H54 (cell line): ENCODE measurements around the gene CARNS1.
"Not testable (repeated sequence)": the region's sequence is repeated elsewhere in the genome, so short reads cannot be mapped to it uniquely, and the experiment has no call there.

ENCODE experiments used
- DNase-seq: peaks from one replicate; pipeline ENCODE4 v3.0.0; 2011; ENCODE audit warnings: low spot score, mixed read lengths; ENCODE audit not compliant: insufficient read length
- FAIRE-seq: peaks from 3 replicates; lab custom pipeline; 2011; peaks lifted over from hg19 to GRCh38; lab: Jason Lieb, UNC
- POLR2A ChIP-seq: IDR thresholded peaks from 2 replicates; pipeline ENCODE4 v1.6.1; 2011; ENCODE audit warnings: low read depth, mild to moderate bottlenecking, low read length

CARNS1 gene

DNA sequence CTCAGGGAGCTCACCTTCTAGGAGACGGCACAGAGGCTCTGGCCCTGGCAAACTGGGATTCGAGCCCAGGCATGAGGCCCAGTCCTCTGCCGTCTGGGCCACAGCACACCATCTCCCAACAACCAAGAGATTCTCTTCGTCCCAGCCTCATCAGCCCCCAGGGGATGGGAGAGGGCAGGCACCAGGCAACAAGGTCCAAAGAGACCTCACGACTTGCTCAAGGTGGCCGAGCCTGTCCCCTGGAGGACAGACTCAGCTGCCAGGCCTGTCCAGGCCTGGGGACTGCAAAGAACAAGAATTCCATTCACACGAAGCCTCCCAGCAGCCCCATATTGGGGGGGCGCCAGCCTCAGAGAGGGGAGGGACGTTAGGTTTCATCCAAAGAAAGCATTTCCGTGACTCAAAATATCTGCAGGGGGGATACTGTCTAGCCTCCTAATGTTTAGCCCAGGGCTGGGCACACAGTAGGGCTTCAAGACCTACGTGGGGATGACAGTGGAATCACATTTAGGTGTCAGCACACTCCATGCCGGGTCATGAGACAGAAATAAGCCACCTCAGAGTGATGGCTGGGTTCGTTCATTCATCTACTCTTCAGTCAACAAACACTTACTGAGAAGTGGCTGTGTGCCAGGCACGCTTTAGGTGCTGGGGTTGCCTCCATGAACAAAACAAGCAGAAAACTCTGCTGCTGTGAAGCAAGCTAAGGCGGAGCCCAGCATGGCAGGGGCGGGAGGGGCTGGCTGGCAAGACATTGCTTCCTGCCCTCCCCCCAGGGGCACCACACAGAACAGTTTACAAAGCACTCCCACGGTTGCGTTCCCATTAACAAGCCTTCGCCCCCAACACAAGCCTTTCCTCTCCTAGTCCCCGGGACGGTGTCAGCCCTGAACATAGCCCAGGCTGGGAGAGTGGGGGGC lies 1.2 kb downstream of the CARNS1 start:
- DNase-seq, result no peak
- TF ChIP-seq POLR2A, result no peak
- no peak for FAIRE-seq

DNA sequence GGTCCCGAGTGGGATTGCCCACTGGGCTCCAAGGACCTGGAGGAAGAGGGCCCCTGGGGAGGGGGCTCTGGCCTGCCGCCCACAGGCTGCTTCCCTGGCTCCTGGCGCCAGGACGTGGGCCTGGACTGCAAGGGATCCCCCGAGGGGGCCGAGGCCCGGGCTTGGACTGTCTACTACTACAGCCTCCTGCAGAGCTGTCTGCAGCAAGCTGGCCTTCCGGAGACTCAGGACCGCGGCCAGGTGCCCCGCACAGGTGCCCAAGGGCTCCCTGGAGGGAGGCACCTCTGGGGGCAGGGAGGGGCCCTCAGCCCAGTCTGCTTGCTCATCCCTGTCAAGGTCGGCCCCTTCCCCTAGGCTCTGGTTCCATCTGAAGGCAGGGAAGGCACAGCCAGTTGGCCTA lies 1.9 kb downstream of the CARNS1 start:
- DNase-seq (no peak), FAIRE-seq (no peak)
- TF ChIP-seq POLR2A, result no peak

DNA sequence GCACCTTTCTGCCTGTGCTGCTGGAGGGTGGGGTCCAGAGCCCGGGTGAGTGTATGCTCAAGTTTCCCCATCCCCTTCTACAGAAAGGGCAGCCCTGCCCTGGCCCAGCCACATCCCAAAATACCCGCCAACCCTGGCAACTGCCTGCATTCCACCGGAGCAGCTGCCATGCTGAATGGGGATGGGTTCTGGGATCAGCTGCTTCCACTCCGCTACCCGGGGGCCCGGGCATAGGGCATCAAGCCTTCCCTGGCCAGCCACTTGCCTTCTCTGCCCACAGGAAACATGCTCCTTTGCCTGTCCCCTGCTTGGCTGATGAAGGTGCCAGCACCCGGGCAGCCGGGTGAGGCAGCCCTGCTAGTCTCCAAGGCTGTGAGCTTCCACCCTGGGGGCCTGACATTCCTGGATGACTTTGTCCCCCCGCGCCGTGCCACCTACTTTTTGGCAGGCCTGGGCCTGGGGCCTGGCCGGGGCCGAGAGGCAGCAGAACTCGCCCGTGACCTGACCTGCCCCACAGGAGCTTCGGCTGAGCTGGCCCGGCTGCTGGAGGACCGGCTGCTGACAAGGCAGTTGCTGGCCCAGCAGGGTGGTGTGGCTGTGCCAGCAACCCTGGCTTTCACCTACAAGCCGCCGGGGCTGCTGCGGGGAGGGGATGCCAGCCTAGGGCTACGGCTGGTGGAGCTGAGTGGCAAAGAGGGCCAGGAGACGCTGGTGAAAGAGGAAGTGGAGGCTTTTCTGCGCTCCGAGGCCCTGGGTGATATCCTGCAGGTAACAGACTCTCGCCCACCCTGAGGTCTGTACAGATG lies 3.2 kb downstream of the CARNS1 start:
- no peak for DNase-seq

DNA sequence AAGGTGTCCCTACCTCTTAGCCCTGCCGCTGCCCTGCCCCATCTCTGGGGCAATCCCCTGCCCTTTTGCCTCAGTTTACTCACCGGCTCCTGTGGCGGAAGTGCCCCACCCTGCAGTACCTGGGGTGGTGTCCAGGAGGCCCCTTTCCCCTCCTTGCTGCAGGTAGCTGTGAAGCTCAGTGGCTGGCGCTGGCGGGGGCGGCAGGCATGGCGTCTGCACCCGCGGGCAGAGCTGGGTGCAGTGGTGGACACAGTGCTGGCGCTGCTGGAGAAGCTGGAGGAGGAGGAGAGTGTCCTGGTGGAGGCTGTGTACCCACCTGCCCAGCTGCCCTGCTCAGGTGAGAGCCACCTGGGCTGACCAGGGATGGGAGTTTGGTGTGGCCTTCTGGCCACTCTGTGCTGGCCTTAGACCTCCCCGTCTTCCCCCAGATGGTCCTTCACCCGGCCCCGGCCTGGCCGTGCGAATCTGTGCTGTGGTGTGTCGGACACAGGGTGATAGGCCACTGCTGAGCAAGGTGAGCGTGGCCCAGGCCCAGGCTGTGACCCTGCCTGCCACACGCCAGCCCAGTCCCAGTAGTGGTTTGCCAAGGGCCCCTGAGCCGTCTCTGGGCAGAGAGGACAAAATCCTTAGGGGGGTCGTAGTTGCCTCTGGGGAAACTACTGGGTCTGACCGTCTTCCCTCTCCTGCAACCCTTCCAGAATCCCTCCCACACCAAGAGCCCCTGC lies 4.0 kb downstream of the CARNS1 start:
- DNase-seq (no peak), FAIRE-seq (no peak)
- no peak for TF ChIP-seq POLR2A

More for the DNA sequence above, 3.2 kb downstream of the CARNS1 start:
- no peak for TF ChIP-seq POLR2A
- FAIRE-seq, result no peak

DNA sequence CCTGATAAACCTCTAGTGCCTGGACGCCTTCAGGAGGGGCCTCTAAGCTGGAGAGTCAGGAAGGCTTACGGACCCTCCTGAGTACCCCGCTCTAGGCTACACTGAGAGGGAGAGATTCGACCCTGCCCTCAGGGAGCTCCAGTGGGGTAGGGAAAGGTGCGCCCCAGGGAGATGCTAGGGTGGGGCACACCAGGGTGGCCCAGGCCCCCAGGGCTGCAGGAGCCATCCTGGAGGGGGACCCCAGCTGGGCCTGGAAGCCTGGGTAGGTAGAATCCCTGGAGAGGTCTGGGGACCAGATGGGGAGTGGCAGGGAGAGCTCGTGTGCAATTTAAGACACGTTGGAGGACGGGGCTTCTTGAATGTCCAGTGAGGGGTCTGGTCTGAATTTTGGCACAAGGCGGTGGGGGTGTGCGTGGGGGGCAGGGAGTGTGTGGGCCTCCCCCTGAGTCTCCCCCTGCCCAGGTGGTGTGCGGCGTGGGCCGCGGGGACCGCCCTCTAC lies 4.7 kb downstream of the CARNS1 start:
- DNase-seq (no peak), FAIRE-seq (no peak)
- no peak for TF ChIP-seq POLR2A

DNA sequence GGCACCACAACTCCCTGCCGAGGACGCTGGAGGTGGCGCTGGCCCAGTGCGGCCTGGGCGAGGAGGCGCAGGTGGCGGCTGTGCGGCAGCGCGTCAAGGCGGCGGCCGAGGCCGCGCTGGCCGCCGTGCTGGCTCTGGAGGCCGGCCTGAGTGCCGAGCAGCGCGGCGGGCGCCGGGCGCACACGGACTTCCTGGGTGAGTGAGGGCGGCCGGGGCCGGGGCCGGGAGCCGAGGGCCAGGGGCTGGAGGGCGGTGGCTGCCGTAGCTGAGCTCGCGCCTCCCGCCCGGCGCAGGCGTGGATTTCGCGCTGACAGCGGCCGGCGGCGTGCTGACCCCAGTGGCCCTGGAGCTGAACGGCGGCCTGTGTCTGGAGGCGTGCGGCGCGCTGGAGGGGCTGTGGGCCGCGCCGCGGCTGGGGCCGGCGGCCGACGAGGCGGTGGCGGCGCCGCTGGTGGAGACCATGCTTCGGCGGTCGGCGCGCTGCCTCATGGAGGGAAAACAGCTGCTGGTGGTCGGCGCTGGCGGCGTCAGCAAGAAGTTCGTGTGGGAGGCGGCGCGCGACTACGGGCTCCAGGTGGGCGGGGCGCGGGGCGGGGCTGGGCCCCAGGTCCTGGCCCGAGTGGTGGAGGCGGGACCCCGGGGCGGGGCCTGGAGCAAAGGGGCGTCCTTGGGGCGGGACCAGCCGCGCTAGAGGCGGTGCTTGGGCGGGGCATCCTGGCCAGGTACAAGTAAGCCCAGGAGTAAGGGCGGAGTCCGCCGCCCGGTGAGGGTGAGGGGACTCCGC lies 5.4 kb downstream of the CARNS1 start:
- FAIRE-seq (no peak), DNase-seq (peak; percentile 78)
- TF ChIP-seq POLR2A, result peak; percentile 67; the same call in 1 of the 2 replicates

DNA sequence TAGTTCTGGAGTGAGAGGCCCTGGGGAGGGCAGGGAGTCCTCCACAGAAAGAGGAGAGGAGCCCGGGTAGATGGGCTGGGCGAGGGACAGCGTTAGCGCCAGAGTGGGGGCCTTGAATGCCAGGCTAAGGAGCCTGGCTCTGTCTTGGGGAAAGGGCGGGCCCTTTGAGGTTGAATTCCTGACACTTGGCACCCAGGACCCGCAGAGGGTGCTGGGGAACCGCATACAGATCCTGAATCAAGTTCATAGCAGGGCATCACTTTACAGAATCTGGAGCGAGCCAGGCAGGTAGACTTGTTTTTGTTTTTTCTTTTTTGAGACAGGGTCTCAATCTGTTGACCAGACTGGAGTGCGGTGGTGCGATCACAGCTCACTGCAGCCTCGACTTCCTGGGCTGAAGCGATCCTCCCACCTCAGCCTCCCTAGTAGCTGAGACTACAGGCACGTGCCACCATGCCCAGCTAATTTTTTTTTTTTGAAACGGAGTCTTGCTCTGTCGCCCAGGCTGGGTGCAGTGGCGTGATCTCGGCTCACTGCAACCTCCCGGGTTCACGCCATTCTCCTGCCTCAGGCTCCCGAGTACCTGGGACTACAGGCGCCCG lies 6.1 kb downstream of the CARNS1 start:
- no peak for TF ChIP-seq POLR2A
- FAIRE-seq (no peak), DNase-seq (no peak)

DNA sequence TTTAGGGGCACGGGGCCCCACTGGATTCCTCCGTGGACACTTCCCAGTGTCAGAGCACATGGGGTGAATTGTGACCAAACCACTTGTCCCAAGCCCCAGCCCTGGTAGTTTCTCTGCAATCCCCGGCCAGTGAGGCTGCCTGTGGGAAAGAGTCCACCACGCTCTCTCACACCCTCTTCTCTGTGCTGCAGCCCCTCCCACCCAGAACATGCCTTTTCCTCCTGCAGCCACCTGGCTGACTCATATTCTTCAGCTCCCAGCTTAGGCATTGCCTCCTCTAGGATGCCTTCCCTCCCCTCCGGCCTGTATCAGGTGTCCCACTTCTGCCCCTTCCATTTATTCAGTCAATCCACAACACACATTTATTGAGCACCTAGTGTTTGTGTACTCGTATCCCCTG lies 7.4 kb downstream of the CARNS1 start:
- TF ChIP-seq POLR2A, result no peak
- DNase-seq, result no peak
- no peak for FAIRE-seq

DNA sequence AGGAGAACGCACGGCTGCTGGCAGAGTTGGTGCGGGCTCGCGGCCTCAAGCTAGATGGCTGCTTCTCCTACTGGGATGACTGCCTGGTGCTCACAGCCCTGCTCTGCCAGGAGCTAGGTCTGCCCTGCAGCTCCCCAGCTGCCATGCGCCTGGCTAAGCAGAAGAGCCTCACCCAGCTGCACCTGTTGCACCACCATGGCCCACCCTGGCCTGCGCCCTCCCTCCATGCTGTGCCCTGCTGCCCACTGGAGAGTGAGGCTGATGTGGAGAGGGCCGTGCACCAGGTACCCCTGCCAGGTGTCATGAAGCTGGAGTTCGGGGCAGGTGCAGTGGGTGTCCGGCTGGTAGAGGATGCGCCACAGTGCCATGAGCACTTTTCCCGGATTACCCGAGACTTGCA lies 8.0 kb downstream of the CARNS1 start:
- no peak for FAIRE-seq
- no peak for TF ChIP-seq POLR2A
- no peak for DNase-seq

DNA sequence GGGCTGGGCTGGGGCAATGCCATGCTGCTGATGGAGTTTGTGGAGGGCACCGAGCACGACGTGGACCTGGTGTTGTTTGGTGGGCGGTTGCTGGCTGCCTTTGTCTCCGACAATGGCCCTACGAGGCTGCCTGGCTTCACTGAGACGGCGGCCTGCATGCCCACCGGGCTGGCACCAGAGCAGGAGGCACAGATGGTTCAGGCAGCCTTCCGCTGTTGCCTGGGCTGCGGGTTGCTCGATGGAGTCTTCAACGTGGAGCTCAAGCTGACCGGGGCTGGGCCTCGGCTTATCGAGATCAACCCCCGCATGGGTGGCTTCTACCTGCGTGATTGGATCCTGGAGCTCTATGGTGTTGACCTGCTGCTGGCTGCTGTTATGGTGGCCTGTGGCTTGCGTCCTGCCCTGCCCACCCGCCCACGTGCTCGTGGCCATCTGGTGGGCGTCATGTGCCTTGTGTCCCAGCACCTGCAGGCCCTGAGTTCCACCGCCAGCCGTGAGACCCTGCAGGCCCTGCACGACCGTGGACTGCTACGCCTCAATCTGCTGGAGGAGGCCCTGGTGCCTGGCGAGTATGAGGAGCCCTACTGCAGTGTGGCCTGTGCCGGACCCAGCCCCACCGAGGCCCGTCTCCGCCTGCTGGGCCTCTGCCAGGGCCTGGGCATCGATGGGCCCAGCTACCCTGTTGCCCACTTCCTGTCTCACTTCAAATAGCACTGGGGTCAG lies 8.6 kb downstream of the CARNS1 start:
- no peak for TF ChIP-seq POLR2A
- DNase-seq, result no peak
- FAIRE-seq, result no peak

DNA sequence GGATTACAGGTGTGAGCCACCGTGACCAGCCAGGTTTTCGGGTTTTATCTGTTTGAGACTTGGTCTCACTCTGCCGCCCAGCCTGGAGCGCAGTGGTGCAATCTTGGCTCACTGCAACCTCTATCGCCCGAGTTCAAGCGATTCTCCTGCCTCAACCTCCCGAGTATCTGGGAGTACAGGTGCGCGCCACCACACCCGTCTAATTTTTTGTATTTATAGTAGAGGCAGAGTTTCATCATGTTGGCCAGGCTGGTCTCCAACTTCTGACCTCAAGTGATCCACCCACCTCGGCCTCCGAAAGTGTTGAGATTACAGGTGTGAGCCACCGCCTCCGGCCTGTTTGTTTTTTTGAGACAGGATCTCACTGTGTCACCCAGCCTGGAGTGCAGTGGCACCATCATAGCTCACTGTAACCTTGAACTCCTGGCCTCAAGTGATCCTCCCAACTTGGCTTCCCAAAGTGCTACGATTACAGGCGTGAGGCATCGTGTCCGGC lies 11.9 kb downstream of the CARNS1 start:
- FAIRE-seq, DNase-seq: not testable (repeated sequence)
